GM12873 (cell line): ENCODE data around the gene S100A16.

ENCODE experiments used
- TF ChIP-seq, protein P1 (sequence below): IDR thresholded peaks from 2 replicates; pipeline ENCODE4 v1.5.1; 2012; ENCODE audit warnings: low read depth, mild to moderate bottlenecking, moderate library complexity, low read length, control low read depth; ENCODE audit not compliant: insufficient read depth; ENCODE audit errors: missing control alignments

S100A16 gene

DNA sequence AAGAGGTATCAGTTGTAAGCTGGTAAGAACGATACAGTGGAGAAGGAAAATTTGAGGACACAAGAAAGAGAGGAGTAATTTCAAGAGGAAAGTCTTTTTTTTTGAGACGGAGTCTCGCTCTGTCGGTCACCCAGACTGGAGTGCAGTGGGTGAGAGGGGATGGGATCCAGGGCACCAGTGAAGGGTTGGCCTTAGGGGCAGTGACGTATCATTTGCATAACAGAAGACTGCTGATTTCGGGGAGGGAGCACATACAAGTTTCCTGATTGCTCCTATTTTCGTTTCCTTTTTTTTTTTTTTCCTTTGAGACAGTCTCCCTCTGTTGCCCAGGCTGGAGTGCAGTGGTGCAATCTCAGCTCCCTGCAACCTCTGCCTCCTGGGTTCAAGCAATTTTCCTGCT is 10.2 kb upstream of the S100A16 start:
- TF ChIP-seq, protein P1, sequence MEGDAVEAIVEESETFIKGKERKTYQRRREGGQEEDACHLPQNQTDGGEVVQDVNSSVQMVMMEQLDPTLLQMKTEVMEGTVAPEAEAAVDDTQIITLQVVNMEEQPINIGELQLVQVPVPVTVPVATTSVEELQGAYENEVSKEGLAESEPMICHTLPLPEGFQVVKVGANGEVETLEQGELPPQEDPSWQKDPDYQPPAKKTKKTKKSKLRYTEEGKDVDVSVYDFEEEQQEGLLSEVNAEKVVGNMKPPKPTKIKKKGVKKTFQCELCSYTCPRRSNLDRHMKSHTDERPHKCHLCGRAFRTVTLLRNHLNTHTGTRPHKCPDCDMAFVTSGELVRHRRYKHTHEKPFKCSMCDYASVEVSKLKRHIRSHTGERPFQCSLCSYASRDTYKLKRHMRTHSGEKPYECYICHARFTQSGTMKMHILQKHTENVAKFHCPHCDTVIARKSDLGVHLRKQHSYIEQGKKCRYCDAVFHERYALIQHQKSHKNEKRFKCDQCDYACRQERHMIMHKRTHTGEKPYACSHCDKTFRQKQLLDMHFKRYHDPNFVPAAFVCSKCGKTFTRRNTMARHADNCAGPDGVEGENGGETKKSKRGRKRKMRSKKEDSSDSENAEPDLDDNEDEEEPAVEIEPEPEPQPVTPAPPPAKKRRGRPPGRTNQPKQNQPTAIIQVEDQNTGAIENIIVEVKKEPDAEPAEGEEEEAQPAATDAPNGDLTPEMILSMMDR, result no peak

DNA sequence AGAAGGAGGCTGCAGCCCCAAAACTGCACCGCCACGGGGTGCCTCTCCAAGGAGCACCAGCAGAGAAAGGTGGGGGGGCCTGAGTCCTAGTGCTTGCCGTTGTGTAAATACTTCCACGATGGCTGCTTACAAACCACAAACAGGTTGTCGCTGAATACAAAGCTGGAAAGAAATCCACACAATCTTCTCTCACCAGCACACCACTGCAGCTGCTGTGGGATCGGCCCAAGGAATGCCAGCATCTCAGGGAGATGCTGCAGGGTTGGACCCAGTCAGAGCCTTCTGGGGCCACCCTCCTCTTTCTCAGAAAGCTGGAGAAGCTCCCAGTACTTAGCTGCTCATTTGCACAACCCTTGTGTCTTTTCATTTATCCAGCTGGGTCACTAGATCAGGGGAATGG is 6.2 kb upstream of the S100A16 start:
- TF ChIP-seq, protein P1, result no peak

DNA sequence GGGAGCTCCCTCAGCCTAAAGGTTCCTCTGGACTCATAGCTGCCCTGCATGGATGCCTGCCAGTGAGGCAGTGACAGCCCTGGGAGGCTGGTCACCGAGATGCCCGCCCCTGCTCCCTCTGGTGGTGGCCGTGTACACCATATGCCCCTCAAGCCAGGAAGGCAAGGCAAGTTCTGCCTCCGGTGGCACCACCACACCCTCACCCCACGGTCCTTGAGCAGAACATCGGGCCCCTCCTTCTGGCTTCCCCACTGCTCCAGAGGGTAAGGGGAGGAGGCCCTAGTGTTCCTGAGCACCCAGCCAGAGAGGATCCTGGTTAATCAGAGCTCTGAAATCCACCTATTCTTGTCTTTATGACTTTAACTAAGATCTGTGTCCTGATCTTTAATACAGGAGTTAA is 4.7 kb upstream of the S100A16 start:
- TF ChIP-seq, protein P1, result peak; percentile 89

DNA sequence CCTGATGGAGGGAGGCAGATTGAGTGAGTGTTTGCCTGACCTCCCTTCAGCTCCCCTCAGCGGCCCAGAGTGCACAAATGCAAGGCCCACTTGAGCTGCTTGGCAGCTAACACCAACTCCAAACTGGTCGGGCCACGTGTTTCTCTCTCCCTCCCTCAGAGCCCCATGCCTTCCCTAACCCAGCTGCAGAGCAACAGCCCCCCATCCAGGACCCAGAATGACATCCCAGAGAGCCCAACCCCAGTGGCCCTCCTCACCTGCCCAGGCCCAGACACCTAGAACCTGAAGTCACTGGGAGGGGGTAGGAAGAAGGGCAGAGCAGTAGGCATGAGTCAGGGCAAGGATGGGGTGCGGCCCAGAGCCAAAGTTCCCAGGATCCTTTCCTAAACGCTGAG is 4.0 kb upstream of the S100A16 start:
- TF ChIP-seq, protein P1, result no peak

DNA sequence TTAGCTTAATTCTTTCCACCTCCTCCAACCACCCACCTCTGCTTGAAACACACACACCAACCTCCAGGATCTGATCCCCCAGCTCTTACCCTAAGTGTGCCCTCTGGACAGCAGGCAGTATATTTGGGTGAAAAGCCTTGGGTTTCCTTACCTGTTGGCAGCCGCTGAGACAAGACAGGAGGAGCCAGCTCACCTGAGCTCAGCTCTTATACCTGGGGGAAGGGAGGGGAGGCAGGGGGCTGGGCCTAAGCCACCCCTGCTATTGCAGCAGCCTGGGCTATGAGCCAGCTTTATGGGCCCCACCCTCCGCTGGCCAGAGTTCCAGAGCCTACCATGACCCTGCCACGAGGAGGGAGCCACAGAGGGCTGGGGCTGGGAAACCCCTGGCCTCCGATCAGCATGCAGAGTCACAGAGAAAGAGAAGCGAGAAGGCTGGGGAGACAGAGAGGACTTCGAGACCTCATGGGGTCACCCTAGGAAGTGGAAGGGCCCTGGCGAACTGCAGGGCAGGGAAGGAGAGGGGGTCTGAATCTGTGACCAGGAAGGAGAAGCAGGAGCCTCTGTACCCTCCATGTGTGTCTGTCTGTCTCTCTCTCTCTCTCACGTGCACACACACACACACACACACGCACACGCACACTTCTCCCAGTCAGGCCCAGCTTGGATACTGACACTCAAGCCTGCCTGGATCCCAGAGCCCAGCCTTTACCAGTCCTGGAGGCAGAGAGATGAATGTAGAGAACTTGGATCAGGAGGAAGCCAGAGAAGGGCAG is 3.4 kb upstream of the S100A16 start, which contains the start of gene S100A14:
Gene S100A14 (minus strand): TSS at position 182 of the 773 bp plus-strand sequence. CDS start 467 bp downstream, outside the sequence.
- TF ChIP-seq, protein P1, result no peak

DNA sequence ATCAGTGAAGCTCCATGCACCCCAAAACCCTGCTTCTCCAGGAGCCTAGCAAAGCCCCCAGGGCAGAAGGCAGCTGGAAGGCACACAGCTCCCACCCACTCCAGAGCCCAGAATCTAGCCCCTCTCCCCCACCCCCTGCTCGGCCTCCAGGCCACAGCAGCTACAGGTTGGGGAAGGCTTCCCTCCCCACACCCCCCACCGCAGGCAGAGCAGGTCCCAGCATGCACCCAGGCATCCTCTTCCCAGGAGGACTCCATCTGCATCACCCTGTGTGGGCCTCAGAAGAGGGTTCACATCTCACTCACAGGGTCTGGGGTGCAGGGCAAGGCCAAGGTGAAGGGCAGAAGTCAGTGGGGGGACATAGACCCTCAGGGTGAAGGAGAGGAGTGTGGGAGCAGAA is 2.5 kb upstream of the S100A16 start:
- TF ChIP-seq, protein P1, result no peak

DNA sequence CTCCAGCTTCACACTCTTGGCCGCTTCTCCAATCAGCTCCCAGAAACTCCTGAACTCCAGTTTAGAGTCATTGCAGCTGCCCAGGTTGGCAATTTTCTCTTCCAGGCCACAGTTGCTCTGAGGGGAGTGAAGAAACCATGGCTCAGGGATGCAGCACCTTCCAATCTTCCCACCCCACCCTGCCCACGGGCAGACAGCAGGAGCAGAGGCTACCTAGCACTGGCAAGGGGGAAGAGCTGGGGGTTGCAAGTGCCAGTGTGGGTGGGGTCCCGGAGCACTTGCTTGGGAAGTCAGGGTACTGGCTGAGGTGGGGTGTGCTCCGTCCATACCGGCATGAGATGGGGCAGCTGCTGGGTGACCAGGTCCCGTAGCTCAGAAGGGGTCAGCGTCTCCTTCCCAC is 2.0 kb upstream of the S100A16 start:
- TF ChIP-seq, protein P1, result no peak
